ENCODE measurements around the gene CFP.

Gene CFP

DNA sequence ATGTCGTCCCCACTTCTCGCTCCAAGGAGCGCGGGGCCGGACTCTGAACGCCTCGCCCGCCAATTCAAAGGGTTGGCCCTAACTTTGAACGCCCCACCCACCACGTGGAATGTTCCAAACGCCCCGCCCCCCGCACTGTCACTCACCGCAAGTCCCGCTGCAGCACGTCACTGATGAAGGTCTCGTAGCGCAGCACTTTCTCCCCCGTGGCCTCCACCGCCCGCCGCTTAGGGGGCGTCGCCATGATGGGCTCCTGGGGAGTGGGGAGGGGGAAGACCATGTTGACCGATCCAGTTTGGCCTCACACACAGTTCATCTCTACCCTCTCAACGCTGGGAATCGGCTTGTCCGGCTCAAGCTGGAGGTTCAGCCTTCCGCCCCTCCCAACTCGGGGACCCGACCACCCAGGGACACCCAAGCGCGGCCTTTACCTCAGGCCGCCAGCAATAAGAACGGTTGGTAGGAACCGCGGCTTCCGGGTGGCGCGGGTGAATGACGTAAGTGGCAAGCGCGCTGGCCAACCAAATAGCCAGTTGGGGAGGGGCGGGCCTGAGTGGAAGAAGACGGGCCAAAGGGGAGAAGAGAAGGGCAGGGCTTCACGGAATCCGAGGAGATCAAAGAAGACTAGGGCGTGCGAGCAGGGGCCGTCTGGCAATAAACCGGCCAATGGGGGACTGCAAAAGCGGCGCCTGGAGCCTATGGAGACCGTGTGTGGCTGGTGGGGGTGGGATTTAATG lies 29.1 kb upstream of the CFP start, which contains the start of gene UXT:
Gene UXT (minus strand): TSS at position 497 of the 737 bp plus-strand sequence. CDS start 253 bp downstream, at position 244.
- TF ChIP-seq, protein P1, sequence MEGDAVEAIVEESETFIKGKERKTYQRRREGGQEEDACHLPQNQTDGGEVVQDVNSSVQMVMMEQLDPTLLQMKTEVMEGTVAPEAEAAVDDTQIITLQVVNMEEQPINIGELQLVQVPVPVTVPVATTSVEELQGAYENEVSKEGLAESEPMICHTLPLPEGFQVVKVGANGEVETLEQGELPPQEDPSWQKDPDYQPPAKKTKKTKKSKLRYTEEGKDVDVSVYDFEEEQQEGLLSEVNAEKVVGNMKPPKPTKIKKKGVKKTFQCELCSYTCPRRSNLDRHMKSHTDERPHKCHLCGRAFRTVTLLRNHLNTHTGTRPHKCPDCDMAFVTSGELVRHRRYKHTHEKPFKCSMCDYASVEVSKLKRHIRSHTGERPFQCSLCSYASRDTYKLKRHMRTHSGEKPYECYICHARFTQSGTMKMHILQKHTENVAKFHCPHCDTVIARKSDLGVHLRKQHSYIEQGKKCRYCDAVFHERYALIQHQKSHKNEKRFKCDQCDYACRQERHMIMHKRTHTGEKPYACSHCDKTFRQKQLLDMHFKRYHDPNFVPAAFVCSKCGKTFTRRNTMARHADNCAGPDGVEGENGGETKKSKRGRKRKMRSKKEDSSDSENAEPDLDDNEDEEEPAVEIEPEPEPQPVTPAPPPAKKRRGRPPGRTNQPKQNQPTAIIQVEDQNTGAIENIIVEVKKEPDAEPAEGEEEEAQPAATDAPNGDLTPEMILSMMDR (IDR thresholded peaks at IDR 0.05): no peak
- TF ChIP-seq ZFX (IDR thresholded peaks at IDR 0.05; ENCODE audit: borderline replicate concordance): no peak
- peak within 1 kb of the TSS; percentile 88 for H3K27ac ChIP-seq

DNA sequence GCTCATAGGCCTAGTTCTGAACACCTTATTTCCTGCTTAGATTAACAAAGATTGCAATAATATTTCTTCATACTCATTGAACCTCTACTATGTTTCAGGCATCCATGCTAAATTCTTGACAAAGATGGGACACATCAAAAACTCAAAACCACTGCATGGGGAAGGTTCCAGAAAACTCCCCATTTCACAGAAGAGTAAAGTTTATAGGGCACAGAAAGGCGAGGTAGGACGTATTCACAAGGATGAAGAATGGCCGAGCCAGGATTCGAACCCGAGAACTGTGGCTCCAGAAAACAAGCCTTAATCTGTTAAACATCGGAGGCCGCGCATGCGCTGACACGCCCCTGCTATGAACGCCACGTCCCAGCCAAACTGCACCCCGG lies 28.6 kb upstream of the CFP start:
- peak overlapping the region; percentile 88 for H3K27ac ChIP-seq

DNA sequence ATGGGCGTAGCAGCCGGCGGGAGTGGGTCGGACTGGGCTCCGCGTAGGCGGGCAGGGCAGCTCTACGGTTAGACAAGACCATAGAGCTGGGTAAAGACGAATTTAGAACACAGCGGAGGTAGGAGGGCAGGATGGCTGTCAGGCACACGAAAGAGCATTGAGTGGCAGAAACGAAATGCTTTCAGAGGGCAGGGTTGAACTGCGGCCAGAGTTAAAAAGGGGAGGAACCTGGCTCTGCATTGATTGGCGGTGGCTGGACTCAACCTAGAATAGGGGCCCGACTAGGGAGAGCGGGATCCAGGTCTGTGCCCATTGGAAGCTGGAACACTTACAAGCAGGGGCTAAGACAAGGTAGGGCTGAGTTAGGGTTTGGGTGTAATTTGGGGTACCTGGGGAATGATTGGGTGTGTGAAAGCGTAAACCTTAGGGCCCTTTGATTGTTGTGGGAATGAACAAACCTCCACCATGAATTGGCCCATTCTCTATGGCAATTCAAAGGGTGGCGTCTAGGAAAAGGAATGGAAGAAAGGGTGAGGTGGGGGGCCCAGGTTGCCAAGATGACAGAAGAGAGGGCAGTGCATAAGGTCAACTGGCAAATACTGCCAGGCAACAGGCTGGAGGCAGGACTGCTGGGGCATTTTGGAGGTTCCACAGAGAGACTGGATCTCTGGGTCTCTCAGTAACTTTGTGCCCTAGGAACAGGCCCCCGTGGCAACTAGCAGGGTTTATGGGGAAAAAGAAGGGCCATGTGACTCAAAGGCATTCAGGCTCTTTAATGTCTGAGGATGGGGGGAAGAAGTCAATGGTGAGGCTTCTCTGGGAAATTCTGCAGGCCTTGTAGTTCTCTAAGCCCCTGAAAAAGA lies 21.5 kb upstream of the CFP start:
- TF ChIP-seq, protein P1 (IDR thresholded peaks at IDR 0.05): no peak
- TF ChIP-seq ZFX (IDR thresholded peaks at IDR 0.05; ENCODE audit: borderline replicate concordance): no peak
- H3K27ac ChIP-seq: peak overlapping the region; percentile 76

More for the DNA sequence above, 28.6 kb upstream of the CFP start:
- no peak for TF ChIP-seq ZFX (IDR thresholded peaks at IDR 0.05; ENCODE audit: borderline replicate concordance)
- TF ChIP-seq, protein P1 (IDR thresholded peaks at IDR 0.05): no peak

DNA sequence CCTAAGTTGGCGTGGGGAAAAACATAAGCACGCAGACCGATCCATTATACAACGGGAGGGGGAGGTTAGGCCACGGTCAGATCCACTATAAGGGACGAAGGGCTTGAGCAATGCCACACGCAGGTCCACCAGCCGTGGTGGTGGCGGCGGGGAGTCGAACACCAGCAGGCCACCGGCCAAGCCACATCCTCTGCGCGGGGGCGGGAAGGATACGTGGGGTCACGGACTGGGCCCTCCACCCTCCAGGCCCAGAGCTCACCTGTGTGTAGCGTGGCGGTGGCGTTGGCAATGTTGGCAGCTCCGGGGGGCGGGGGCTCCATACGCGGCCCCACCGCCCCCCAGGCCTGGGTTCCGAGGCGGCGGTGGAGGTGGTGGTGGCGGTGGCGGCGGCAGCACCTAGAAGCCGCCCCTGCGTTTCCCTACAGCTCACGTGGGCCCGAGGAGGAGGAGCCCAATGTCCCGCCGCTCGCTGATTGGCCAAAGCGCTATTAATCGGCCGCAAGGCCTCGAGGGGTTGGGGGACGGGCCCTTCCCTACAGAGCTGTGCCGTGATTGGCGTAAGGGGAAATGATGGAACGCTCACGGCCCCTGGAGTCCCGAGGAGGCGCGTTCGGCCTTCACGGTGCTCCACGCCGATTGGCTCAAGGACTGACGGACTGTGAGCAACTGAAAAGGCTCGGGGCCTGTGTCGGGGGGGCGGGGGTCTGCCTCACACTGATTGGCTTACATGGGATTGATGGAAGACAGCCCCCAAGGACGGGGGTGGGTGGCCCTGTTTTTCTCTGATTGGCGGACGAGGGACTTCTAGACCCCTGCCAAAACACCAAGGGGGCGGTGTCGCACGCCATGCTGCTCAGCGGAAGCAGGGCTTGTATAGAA lies 20.7 kb upstream of the CFP start, which contains the start of gene ELK1:
Gene ELK1 (minus strand): TSS at position 400 of the 879 bp plus-strand sequence. CDS start 9,122 bp downstream, outside the sequence.
- peak within 1 kb of the TSS; percentile 76 for H3K27ac ChIP-seq
- TF ChIP-seq, protein P1 (IDR thresholded peaks at IDR 0.05): no peak
- no peak for TF ChIP-seq ZFX (IDR thresholded peaks at IDR 0.05; ENCODE audit: borderline replicate concordance)

DNA sequence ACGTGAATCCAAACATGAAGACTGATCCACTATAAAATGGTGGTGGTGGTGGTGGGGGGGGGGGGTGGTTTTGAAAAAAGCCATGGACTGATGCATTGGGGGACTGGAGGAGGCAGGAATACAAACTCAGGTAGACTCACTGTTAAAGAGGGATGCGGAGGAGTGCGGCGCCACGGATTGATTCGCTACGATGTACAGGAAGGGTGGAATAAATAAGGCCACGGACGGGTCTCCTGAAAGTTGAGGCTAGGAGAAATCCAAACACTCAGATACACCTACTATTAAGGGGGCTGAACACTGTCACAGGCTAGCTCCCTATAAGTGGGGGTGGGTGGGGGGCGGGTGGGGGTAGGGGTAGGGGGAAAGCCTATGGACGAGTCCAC lies 20.0 kb upstream of the CFP start:
- no peak for TF ChIP-seq ZFX (IDR thresholded peaks at IDR 0.05; ENCODE audit: borderline replicate concordance)
- TF ChIP-seq, protein P1 (IDR thresholded peaks at IDR 0.05): no peak

DNA sequence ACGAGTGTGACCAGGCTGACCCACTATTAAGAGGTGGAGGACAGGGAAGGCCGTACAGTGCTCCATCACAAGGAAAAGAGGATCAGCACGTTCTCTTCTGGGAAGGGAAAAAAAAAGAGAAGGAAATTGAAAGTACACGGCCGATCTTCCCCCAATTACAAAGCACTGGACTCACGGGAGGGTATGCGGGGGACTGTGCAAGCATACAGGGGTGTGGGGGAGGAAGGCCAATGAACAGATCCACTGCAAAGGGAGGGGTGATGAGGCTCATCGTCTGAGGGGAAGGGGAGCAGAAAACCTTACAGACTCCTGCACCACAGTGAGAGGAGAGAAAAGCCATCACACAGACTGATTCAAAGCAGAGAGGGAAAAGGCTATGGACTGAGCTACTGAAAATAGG lies 19.5 kb upstream of the CFP start:
- H3K27ac ChIP-seq: peak overlapping the region; percentile 76; the same call in 1 of the 2 replicates
- TF ChIP-seq, protein P1 (IDR thresholded peaks at IDR 0.05): no peak
- no peak for TF ChIP-seq ZFX (IDR thresholded peaks at IDR 0.05; ENCODE audit: borderline replicate concordance)

More for the DNA sequence above, 20.0 kb upstream of the CFP start:
- H3K27ac ChIP-seq: peak overlapping the region; percentile 76
